Activated CD4-positive, alpha-beta T cell treated with anti-CD3 and anti-CD28 coated beads for 48 hours (primary cell): ENCODE results near the gene MID1IP1.
A peak's percentile ranks its signal among the peaks of the same experiment; 100 is the strongest.

Experiments
- DNase-seq: peaks from one replicate; pipeline ENCODE4 v3.0.0-alpha.2; 2020

MID1IP1 gene, protein sequence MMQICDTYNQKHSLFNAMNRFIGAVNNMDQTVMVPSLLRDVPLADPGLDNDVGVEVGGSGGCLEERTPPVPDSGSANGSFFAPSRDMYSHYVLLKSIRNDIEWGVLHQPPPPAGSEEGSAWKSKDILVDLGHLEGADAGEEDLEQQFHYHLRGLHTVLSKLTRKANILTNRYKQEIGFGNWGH

GRCh38 chrX:38800981-38801845 lies at the start of gene MID1IP1:
Gene MID1IP1, plus strand, starts transcription at chrX:38801459. Its CDS starts 3,488 bp downstream, at chrX:38804947.
- peak; percentile 86 for DNase-seq

GRCh38 chrX:38754102-38754790 lies 47.0 kb upstream of the MID1IP1 start:
- DNase-seq = peak; percentile 29

DNA sequence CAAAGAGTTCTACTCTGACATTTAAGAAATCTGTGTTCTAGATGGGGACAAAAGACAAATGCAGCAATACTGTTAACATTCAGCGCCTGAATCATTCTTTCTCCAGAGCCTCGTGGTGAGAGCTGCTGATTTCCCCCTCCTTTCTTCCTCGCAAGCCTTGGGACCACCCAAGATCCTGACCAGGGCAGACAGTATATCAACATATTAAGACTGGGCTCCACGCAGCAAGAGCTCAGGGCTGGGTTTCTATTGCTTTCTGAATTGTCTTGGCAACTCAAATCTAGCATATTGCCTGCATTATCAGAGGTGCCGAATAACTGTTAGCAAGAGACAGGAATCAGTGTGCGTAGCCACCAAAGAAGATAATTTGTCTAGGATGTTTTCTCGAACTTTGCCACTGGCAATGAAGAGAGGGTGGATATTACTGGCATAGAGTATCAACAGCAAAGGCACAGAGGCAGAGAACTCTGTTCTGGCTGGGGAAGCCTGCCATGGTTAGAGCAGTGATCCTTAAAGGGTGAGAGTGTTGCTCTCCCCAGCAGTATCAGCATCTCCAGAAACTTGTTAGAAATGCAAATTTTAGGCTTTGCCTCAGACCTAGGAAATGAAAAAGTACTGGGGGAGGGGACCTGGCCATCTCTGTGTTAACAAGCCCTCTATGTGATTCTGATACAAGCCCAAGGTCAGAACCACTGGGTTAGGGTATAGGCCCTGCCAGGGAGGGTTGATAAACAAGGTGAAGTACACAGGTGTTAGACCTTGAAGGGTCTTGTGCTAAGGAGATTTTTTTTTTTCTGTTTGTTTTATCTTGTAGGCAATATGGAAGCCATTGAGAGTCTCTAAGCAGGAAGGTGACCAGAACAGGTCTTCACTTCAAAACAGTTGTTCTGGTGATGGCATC lies 46.2 kb upstream of the MID1IP1 start:
- DNase-seq = no peak

DNA sequence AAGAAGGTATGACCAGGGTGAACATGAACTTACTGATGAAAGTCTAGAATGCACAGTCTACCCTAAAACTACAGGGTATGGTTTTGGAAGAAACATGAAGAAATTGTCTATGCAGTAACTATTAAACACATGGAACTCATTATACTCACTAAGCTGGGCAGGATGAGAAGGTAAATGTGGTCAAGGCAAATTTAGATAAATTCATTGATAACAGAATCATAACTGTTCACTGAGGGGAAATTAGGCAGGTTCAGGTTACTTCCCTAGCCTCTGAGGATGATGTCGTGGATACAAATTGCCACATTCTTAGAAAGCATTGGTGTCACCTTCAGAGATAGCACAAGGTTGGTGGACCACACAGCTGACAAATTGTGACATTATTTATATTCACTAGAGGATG lies 40.4 kb upstream of the MID1IP1 start:
- DNase-seq = no peak

DNA sequence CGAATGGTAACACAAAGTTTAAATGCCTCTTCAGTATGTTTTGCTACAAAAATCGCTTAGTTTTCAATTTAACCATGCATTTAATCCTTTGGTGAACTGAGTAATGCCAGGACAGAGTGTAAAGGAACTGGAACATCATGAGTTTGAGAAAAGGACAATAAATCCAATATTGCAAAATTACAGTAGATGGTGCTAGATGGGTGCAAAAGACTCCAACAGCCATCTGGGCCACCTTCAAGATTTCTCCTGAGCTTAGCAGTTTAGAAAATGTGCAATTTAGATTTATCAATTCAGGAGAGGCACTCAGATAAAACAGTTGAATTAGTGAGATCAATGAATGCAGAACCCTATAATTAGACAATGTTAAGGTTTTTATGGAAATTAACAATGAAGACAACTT lies 33.2 kb upstream of the MID1IP1 start:
- no peak for DNase-seq

GRCh38 chrX:38770152-38770551 lies 31.1 kb upstream of the MID1IP1 start:
- DNase-seq = no peak

DNA sequence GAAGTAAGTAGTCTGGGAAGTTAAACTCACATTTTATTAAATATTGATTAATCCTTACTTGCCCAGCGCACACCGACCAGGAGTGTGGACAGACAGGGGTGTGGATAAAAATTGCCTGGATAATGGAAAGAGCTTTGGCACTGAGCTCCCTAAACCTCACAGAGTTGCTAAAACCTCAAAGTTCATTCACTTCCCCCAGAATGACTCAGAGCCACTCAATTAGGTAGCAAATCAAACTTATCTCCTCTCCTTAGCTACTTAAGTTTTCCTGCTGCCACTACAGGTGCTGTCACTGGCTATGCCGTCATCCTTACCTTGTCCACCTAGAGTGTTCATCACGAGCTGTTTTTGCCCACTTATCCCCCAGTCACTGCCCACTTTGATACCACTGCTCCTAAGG lies 27.0 kb upstream of the MID1IP1 start:
- DNase-seq = no peak

DNA sequence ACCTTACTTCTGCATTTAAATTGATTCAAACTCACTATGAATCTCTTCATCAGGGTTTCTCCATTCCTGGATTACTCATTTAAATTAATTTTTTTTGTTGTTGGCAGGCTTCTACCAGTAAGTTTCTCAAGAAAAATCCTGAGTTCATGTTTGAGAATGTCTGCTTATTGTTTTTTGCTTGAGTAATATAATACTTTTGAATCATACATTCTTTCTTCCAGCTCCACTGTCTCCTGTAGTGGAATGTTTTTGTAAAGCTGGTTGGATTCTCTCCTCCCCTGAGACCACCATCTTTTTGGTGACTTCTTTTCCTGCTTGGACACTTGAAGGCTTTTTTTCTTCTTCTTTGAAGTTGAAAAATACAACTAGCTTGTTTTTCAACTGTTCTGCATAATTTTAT lies 4.3 kb upstream of the MID1IP1 start:
- DNase-seq = no peak

GRCh38 chrX:38798956-38799355 lies 2.3 kb upstream of the MID1IP1 start:
- no peak for DNase-seq

GRCh38 chrX:38799995-38800580 lies 1.2 kb upstream of the MID1IP1 start:
- no peak for DNase-seq

- DNase-seq = no peak
These were observed 2.0 kb downstream of the MID1IP1 start for GRCh38 chrX:38803243-38803587.

- peak; percentile 84 for DNase-seq
These were observed 2.6 kb downstream of the MID1IP1 start for GRCh38 chrX:38803588-38804431.

- no peak for DNase-seq
These were observed 3.1 kb downstream of the MID1IP1 start for GRCh38 chrX:38804432-38804681.

GRCh38 chrX:38804682-38805431 lies 3.6 kb downstream of the MID1IP1 start:
- peak; percentile 52 for DNase-seq

DNA sequence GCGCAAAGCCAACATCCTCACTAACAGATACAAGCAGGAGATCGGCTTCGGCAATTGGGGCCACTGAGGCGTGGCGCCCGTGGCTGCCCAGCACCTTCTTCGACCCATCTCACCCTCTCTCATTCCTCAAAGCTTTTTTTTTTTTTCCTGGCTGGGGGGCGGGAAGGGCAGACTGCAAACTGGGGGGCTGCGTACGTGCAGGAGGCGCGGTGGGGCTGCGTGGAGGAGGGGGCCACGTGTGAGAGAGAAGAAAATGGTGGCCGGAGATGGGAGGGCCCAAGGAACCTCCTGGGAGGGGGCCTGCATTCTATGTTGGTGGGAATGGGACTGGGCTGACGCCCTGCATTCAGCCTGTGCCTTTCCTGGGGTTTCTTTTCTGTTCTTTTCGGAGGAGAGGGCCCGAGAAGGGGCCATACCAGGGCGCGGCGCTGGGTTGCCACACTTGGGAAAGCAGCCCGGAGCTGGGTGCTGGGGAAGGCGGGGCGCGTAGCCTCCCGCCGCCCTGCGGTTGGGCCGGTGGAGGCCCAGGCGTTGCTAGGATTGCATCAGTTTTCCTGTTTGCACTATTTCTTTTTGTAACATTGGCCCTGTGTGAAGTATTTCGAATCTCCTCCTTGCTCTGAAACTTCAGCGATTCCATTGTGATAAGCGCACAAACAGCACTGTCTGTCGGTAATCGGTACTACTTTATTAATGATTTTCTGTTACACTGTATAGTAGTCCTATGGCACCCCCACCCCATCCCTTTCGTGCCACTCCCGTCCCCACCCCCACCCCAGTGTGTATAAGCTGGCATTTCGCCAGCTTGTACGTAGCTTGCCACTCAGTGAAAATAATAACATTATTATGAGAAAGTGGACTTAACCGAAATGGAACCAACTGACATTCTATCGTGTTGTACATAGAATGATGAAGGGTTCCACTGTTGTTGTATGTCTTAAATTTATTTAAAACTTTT lies 4.5 kb downstream of the MID1IP1 start:
- DNase-seq = peak; percentile 70

- no peak for DNase-seq
These were observed 5.8 kb downstream of the MID1IP1 start for GRCh38 chrX:38806875-38807621.

- no peak for DNase-seq
These were observed 6.6 kb downstream of the MID1IP1 start for GRCh38 chrX:38807873-38808272.

DNA sequence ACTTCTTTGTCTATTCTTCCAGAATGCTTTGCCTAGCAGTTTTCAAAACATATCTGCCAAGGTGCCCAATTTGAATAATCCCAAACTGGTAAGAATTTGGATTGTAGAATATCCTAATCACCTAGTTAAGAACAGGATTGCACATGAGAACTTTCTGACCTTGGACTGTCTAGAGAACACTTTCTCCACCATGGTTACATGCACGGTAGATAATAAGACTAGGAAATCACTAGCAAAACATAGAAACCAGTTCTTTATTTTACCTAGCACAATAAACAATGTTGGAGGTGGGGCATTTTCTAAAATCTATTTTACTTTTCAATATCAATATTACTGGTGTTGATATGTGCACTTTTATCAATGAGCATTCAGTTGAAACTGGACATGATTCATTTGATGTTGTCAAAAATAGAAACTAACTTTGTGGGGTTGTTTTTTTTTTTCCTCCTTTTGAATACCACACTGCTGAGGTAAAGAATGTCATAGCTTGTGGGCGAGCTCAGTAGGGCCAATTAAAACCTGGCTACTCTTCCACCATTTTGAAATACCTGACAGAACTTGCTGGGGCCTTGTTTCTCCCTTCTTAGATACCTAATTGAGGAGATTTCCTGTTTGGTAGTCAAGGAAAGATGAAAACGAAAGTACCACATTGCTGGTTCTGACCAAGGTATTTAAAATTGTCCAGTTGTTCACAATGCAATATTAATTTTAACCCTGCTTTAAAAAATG lies 10.4 kb downstream of the MID1IP1 start:
- no peak for DNase-seq
